HEK293 (cell line): ENCODE data around the gene CIROP.

Experiments
- CTCF ChIA-PET: fragments of 350-600 bp; formaldehyde crosslinking; extraction: SDS; loops from one replicate; lab custom pipeline; 2021; ENCODE audit warnings: antibody characterized with exemption; lab: Yijun Ruan, JAX
- POLR2A ChIA-PET: fragments of 300-600 bp; formaldehyde crosslinking; extraction: SDS; loops from one replicate; lab custom pipeline; 2020; ENCODE audit warnings: antibody characterized with exemption, inconsistent platforms; lab: Yijun Ruan, JAX
- H3K27ac ChIP-seq: fragments of 200-500 bp; sonication (Bioruptor generic); 2 replicates; pipeline ENCODE4 v1.5.1; 2014; ENCODE audit warnings: low read depth, low read length, control low read depth, inconsistent platforms; ENCODE audit errors: extremely low read depth
- H3K36me3 ChIP-seq, 2 experiments: fragments of 200-500 bp in 1 of 2; sonication (Bioruptor generic) in 1 of 2; 1 replicate in 1 of 2; 2 replicates in 1 of 2; pipeline ENCODE4 v1.5.1; 2014 to 2017; ENCODE audit warnings: inconsistent platforms in 2 of 2, low read length in 2 of 2; ENCODE audit not compliant: control insufficient read depth in 2 of 2, insufficient read depth in 1 of 2
- H3K4me1 ChIP-seq: fragments of 200-500 bp; sonication (Bioruptor generic); 2 replicates; pipeline ENCODE4 v1.5.1; 2014; ENCODE audit warnings: mild to moderate bottlenecking, low read length, inconsistent platforms; ENCODE audit not compliant: control insufficient read depth, insufficient read depth
- H3K4me3 ChIP-seq: 2 replicates; pipeline ENCODE4 v1.5.1; 2011; ENCODE audit warnings: low read depth, mild to moderate bottlenecking, control low read depth, low read length, moderate library complexity
- H3K9me3 ChIP-seq: fragments of 200-500 bp; sonication (Bioruptor generic); 2 replicates; pipeline ENCODE4 v1.5.1; 2014; ENCODE audit warnings: low read depth, low read length, inconsistent platforms; ENCODE audit not compliant: control insufficient read depth, insufficient read depth
- ELK4 ChIP-seq: IDR thresholded peaks from 2 replicates; pipeline ENCODE4 v1.6.1; 2011; ENCODE audit warnings: mild to moderate bottlenecking, low read depth, low read length, borderline replicate concordance
- HIC1 ChIP-seq: fragments of 450-650 bp; formaldehyde crosslinking; IDR thresholded peaks from 2 replicates; pipeline ENCODE4 v1.5.1; 2016; ENCODE audit warnings: missing biosample characterization, missing genetic modification characterization
- HOXD13 ChIP-seq: sonication (generic); formaldehyde crosslinking; IDR thresholded peaks from 2 replicates; pipeline ENCODE4 v1.8.0; 2022; ENCODE audit warnings: missing genetic modification reagents, borderline replicate concordance
- PBX3 ChIP-seq: sonication (generic); formaldehyde crosslinking; IDR thresholded peaks from 2 replicates; pipeline ENCODE4 v1.8.1; 2022; ENCODE audit warnings: mild to moderate bottlenecking, moderate library complexity, missing genetic modification reagents
- RBAK ChIP-seq: fragments of 450-650 bp; formaldehyde crosslinking; IDR thresholded peaks from 2 replicates; pipeline ENCODE4 v1.5.1; 2016; ENCODE audit warnings: missing biosample characterization, missing genetic modification characterization
- WT1 ChIP-seq: fragments of 450-650 bp; formaldehyde crosslinking; IDR thresholded peaks from 2 replicates; pipeline ENCODE4 v1.5.1; 2016; ENCODE audit warnings: missing biosample characterization, missing genetic modification characterization
- YY2 ChIP-seq: fragments of 450-650 bp; formaldehyde crosslinking; IDR thresholded peaks from 2 replicates; pipeline ENCODE4 v1.5.1; 2016; ENCODE audit warnings: missing biosample characterization, missing genetic modification characterization
- ZBTB20 ChIP-seq: fragments of 450-650 bp; formaldehyde crosslinking; IDR thresholded peaks from 2 replicates; pipeline ENCODE4 v1.5.1; 2016; ENCODE audit warnings: missing biosample characterization, missing genetic modification characterization
- ZFP3 ChIP-seq: fragments of 450-650 bp; formaldehyde crosslinking; IDR thresholded peaks from 2 replicates; pipeline ENCODE4 v1.5.1; 2016; ENCODE audit warnings: low read depth, missing biosample characterization, missing genetic modification characterization
- ZFP69B ChIP-seq: fragments of 450-650 bp; formaldehyde crosslinking; IDR thresholded peaks from 2 replicates; pipeline ENCODE4 v1.5.1; 2016; ENCODE audit warnings: missing biosample characterization, missing genetic modification characterization
- ZNF112 ChIP-seq: fragments of 450-650 bp; formaldehyde crosslinking; IDR thresholded peaks from 2 replicates; pipeline ENCODE4 v1.5.0; 2017; ENCODE audit warnings: missing biosample characterization, missing genetic modification characterization
- ZNF157 ChIP-seq: fragments of 450-650 bp; formaldehyde crosslinking; IDR thresholded peaks from 2 replicates; pipeline ENCODE4 v1.5.1; 2016; ENCODE audit warnings: missing biosample characterization, missing genetic modification characterization
- ZNF248 ChIP-seq: fragments of 450-650 bp; formaldehyde crosslinking; IDR thresholded peaks from 2 replicates; pipeline ENCODE4 v1.5.1; 2017; ENCODE audit warnings: missing biosample characterization, missing genetic modification characterization
- ZNF280C ChIP-seq: fragments of 450-650 bp; formaldehyde crosslinking; IDR thresholded peaks from 2 replicates; pipeline ENCODE4 v1.5.1; 2016; ENCODE audit warnings: missing biosample characterization, missing genetic modification characterization
- ZNF341 ChIP-seq: fragments of 450-650 bp; formaldehyde crosslinking; IDR thresholded peaks from 2 replicates; pipeline ENCODE4; 2016; ENCODE audit warnings: low read depth, missing biosample characterization, missing genetic modification characterization
- ZNF366 ChIP-seq: fragments of 450-650 bp; formaldehyde crosslinking; conservative IDR thresholded peaks from 2 replicates; pipeline ENCODE4 v1.5.1; 2016; ENCODE audit warnings: missing biosample characterization, missing genetic modification characterization
- ZNF404 ChIP-seq: fragments of 450-650 bp; formaldehyde crosslinking; IDR thresholded peaks from 2 replicates; pipeline ENCODE4 v1.5.1; 2017; ENCODE audit warnings: missing biosample characterization, missing genetic modification characterization
- ZNF530 ChIP-seq: fragments of 450-650 bp; formaldehyde crosslinking; IDR thresholded peaks from 2 replicates; pipeline ENCODE4 v1.5.1; 2016; ENCODE audit warnings: low read depth, missing biosample characterization, missing genetic modification characterization
- ZNF600 ChIP-seq: fragments of 450-650 bp; formaldehyde crosslinking; IDR thresholded peaks from 2 replicates; pipeline ENCODE4 v1.5.1; 2016; ENCODE audit warnings: missing biosample characterization, missing genetic modification characterization
- ZNF654 ChIP-seq: fragments of 450-650 bp; formaldehyde crosslinking; IDR thresholded peaks from 2 replicates; pipeline ENCODE4 v1.5.1; 2016; ENCODE audit warnings: low read depth, missing biosample characterization, missing genetic modification characterization
- ZNF707 ChIP-seq: fragments of 450-650 bp; formaldehyde crosslinking; IDR thresholded peaks from 2 replicates; pipeline ENCODE4 v1.5.1; 2016; ENCODE audit warnings: missing biosample characterization, missing genetic modification characterization
- ZNF76 ChIP-seq: fragments of 450-650 bp; formaldehyde crosslinking; IDR thresholded peaks from 2 replicates; pipeline ENCODE4; 2016; ENCODE audit warnings: low read depth, missing biosample characterization, missing genetic modification characterization, borderline replicate concordance
- ZNF785 ChIP-seq: fragments of 450-650 bp; formaldehyde crosslinking; IDR thresholded peaks from 2 replicates; pipeline ENCODE4 v1.5.1; 2016; ENCODE audit warnings: missing biosample characterization, missing genetic modification characterization
- ZNF830 ChIP-seq: fragments of 450-650 bp; IDR thresholded peaks from 2 replicates; pipeline ENCODE4 v1.5.0; 2018; ENCODE audit warnings: missing biosample characterization, missing genetic modification characterization, low read depth, mild to moderate bottlenecking, moderate library complexity
- ZNF843 ChIP-seq: fragments of 450-650 bp; formaldehyde crosslinking; IDR thresholded peaks from 2 replicates; pipeline ENCODE4 v1.5.1; 2016; ENCODE audit warnings: missing biosample characterization, missing genetic modification characterization

CIROP gene

GRCh38 chr14:23060536-23061260 lies 44.1 kb downstream of the CIROP start:
- peaks cover 4% of the 10 kb centered on the region; the same call in 1 of the 2 replicates for H3K4me1 ChIP-seq
- no peaks in the 10 kb centered on the region for H3K9me3 ChIP-seq
- ChIA-PET CTCF (interaction anchor here (0.7 to 16.2 kb wide), 7 partner anchors 8 to 131 kb away, joined by 3 to 469 read pairs (median 12); partner anchors contain the start of genes ACIN1, AJUBA and PRMT5), POLR2A (interaction anchor here (0.6 to 3.5 kb wide), 5 partner anchors 34 to 473 kb away, joined by 3 to 20 read pairs (median 6); partner anchors contain the start of genes ACIN1 and C14orf119)
- TF ChIP-seq ELK4 = no peak
- no peak for TF ChIP-seq ZFP69B (tag by site-specific recombination)
- no peak for TF ChIP-seq ZNF280C
- TF ChIP-seq YY2 (tag by site-specific recombination) = no peak
- no peak for TF ChIP-seq ZBTB20 (tag by site-specific recombination)
- TF ChIP-seq WT1 (tag by site-specific recombination) = no peak
- TF ChIP-seq RBAK (tag by site-specific recombination) = no peak
- no peak for TF ChIP-seq PBX3 (CRISPR knock-in tag)
- TF ChIP-seq ZNF157 (tag by site-specific recombination) = no peak
- no peak for TF ChIP-seq ZNF785 (tag by site-specific recombination)
- no peak for TF ChIP-seq ZNF248 (tag by site-specific recombination)
- no peak for TF ChIP-seq ZNF530 (tag by site-specific recombination)
- TF ChIP-seq HOXD13 (CRISPR knock-in tag) = no peak
- no peak for TF ChIP-seq ZFP3 (tag by site-specific recombination)
- TF ChIP-seq ZNF112 (tag by site-specific recombination) = no peak
- TF ChIP-seq ZNF404 (tag by site-specific recombination) = no peak
- no peak overlapping the region for H3K27ac ChIP-seq
- H3K4me3 ChIP-seq = no peak overlapping the region
- peaks cover 39 to 69% of the 10 kb centered on the region in 2 experiments for H3K36me3 ChIP-seq

GRCh38 chr14:23058654-23059504 lies 45.9 kb downstream of the CIROP start:
- Histone ChIP-seq H3K27ac (peak overlapping the region; percentile 40; the same call in 1 of the 2 replicates), H3K9me3 (no peaks in the 10 kb centered on the region), H3K36me3 (peaks cover 30 to 64% of the 10 kb centered on the region in 2 experiments), H3K4me3 (no peak overlapping the region), H3K4me1 (peaks cover 4% of the 10 kb centered on the region; the same call in 1 of the 2 replicates)
- ChIA-PET POLR2A (interaction anchor here (0.6 to 2.9 kb wide), 19 partner anchors 7 to 129 kb away, joined by 3 to 33 read pairs (median 9); partner anchors contain the start of genes ACIN1, AJUBA, C14orf119 and HAUS4), CTCF (interaction anchor here (0.6 to 16.2 kb wide), 24 partner anchors 10 to 634 kb away, joined by 3 to 469 read pairs (median 5); partner anchors contain the start of genes AJUBA and HAUS4)
- TF ChIP-seq ZNF654 (tag by site-specific recombination) = no peak
- no peak for TF ChIP-seq ZNF843 (tag by site-specific recombination)
- no peak for TF ChIP-seq ZNF76
- no peak for TF ChIP-seq HIC1 (tag by site-specific recombination)
- no peak for TF ChIP-seq ZNF830 (tag by site-specific recombination)
- no peak for TF ChIP-seq PBX3 (CRISPR knock-in tag)
- peak; percentile 60 for TF ChIP-seq ZNF366
- no peak for TF ChIP-seq ZNF707 (tag by site-specific recombination)
- TF ChIP-seq ZNF600 (tag by site-specific recombination) = peak; percentile 88; the same call in 1 of the 2 replicates
- TF ChIP-seq ZNF341 (tag by site-specific recombination) = peak; percentile 75
